ENCODE measurements around the gene NEIL1.
"Not testable (repeated sequence)": the region's sequence is repeated elsewhere in the genome, so short reads cannot be mapped to it uniquely, and the experiment has no call there.

NEIL1 gene

GRCh38 chr15:75325922-75326321 is 20.9 kb upstream of the NEIL1 start:
- TF ChIP-seq CTCF (IDR thresholded peaks at IDR 0.05; ENCODE audit: insufficient read depth, low read length, missing control alignments), result no peak
- DNase-seq (ENCODE audit: low read depth, low spot score), result no peak
- ChIA-PET POLR2A (no interaction called here), CTCF (no interaction called here)
- no peak overlapping the region for H3K4me3 ChIP-seq (ENCODE audit: low read depth, low read length)

- no peak overlapping the region for H3K4me3 ChIP-seq (ENCODE audit: low read depth, low read length)
- POLR2A ChIA-PET, result no interaction called here
- CTCF ChIA-PET, result no interaction called here
- TF ChIP-seq CTCF (IDR thresholded peaks at IDR 0.05; ENCODE audit: insufficient read depth, low read length, missing control alignments), result no peak
- no peak for DNase-seq (ENCODE audit: low read depth, low spot score)
Observed at GRCh38 chr15:75327005-75327404, 19.8 kb upstream of the NEIL1 start.

GRCh38 chr15:75327491-75327890 is 19.3 kb upstream of the NEIL1 start:
- no peak for DNase-seq (ENCODE audit: low read depth, low spot score)
- H3K4me3 ChIP-seq (ENCODE audit: low read depth, low read length), result no peak overlapping the region
- ChIA-PET CTCF (no interaction called here), POLR2A (no interaction called here)
- TF ChIP-seq CTCF (IDR thresholded peaks at IDR 0.05; ENCODE audit: insufficient read depth, low read length, missing control alignments), result no peak

GRCh38 chr15:75328493-75329314 is 18.1 kb upstream of the NEIL1 start:
- H3K4me3 ChIP-seq (ENCODE audit: low read depth, low read length), result no peak overlapping the region
- DNase-seq (ENCODE audit: low read depth, low spot score), result no peak
- ChIA-PET POLR2A (no interaction called here), CTCF (no interaction called here)
- no peak for TF ChIP-seq CTCF (IDR thresholded peaks at IDR 0.05; ENCODE audit: insufficient read depth, low read length, missing control alignments)

- H3K4me3 ChIP-seq (ENCODE audit: low read depth, low read length), result no peak overlapping the region
- TF ChIP-seq CTCF (IDR thresholded peaks at IDR 0.05; ENCODE audit: insufficient read depth, low read length, missing control alignments), result no peak
- DNase-seq (ENCODE audit: low read depth, low spot score), result no peak
- CTCF ChIA-PET, result no interaction called here
- POLR2A ChIA-PET, result no interaction called here
Observed at GRCh38 chr15:75329571-75329970, 17.3 kb upstream of the NEIL1 start.

GRCh38 chr15:75332093-75332492 is 14.7 kb upstream of the NEIL1 start:
- CTCF ChIA-PET; H3K4me3 ChIP-seq (ENCODE audit: low read depth, low read length); POLR2A ChIA-PET; DNase-seq (ENCODE audit: low read depth, low spot score): not testable (repeated sequence)

- POLR2A ChIA-PET; H3K4me3 ChIP-seq (ENCODE audit: low read depth, low read length); DNase-seq (ENCODE audit: low read depth, low spot score): not testable (repeated sequence)
- CTCF ChIA-PET, result interaction anchor here (1.6 kb wide), 1 partner anchor 304 kb away, joined by 4 read pairs; no protein-coding TSS in a partner anchor
Observed at GRCh38 chr15:75333654-75334419, 13.0 kb upstream of the NEIL1 start.

All from AG04449 (cell line).